A549 (cell line): ENCODE results near the gene GSTO2. TPM values are rescaled to one million over a fixed set of nuclear protein-coding genes. Genes with fewer than 3 reads are reported as not detected.
A peak's percentile ranks its signal among the peaks of the same experiment; 100 is the strongest.

Experiments
- ATAC-seq, 2 experiments: fragments of 200-7000 bp in 1 of 2; fragments of >200 bp in 1 of 2; cut with Nextera tagmentation in 1 of 2; cut with Tn5 transposase in 1 of 2; 3 replicates each; pipeline versions ENCODE4 v1.8.0 to v1.9.1; 2018 to 2020; ENCODE audit warnings: mild to moderate bottlenecking in 1 of 2, moderate library complexity in 1 of 2
- CTCF ChIA-PET: fragments of 300-600 bp; sonication (Branson Sonifier 250); formaldehyde crosslinking; extraction: SDS; loops from one replicate; lab custom pipeline; 2021; ENCODE audit warnings: antibody characterized with exemption, inconsistent platforms; lab: Yijun Ruan, JAX
- POLR2A ChIA-PET: fragments of 350-600 bp; formaldehyde crosslinking; extraction: SDS; loops from one replicate; lab custom pipeline; 2021; ENCODE audit warnings: antibody characterized with exemption, inconsistent platforms; lab: Yijun Ruan, JAX
- DNase-seq, 2 experiments: peaks; one replicate each; pipeline versions ENCODE4 v3.0.0 to v3.0.0-alpha.2; 2011 to 2016; ENCODE audit warnings: low read depth in 1 of 2, low spot score in 1 of 2
- FAIRE-seq: peaks from 2 replicates; lab custom pipeline; 2011; peaks lifted over from hg19 to GRCh38; lab: Jason Lieb, UNC
- H3K27ac ChIP-seq, 2 experiments: fragments of >200 bp; sonication (Bioruptor Twin); formaldehyde crosslinking; 3 replicates each; pipeline ENCODE4 v1.5.1; 2016 to 2017
- H3K4me1 ChIP-seq: fragments of >200 bp; sonication (Bioruptor Twin); formaldehyde crosslinking; 3 replicates; pipeline ENCODE4 v1.6.1; 2016
- H3K4me2 ChIP-seq: fragments of >200 bp; sonication (Bioruptor Twin); formaldehyde crosslinking; 3 replicates; pipeline ENCODE4 v1.6.1; 2016
- H3K4me3 ChIP-seq: fragments of >200 bp; sonication (Bioruptor Twin); formaldehyde crosslinking; 3 replicates; pipeline ENCODE4 v1.5.1; 2016
- H3K9me3 ChIP-seq: fragments of >200 bp; sonication (Bioruptor Twin); formaldehyde crosslinking; 3 replicates; pipeline ENCODE4 v1.6.1; 2016
- CBX2 ChIP-seq: fragments of 200-600 bp; sonication (generic); IDR thresholded peaks from 2 replicates; pipeline ENCODE4 v1.6.1; 2016; ENCODE audit warnings: low read depth, mild to moderate bottlenecking, borderline replicate concordance
- CHD4 ChIP-seq: fragments of 200-600 bp; sonication (generic); IDR thresholded peaks from 2 replicates; pipeline ENCODE4 v1.6.1; 2016; ENCODE audit warnings: antibody characterized with exemption, mild to moderate bottlenecking, borderline replicate concordance
- EHF ChIP-seq: fragments of 250-450 bp; sonication (Bioruptor Pico); IDR thresholded peaks from 2 replicates; pipeline ENCODE4 v1.5.0; 2020; ENCODE audit warnings: mild to moderate bottlenecking
- EHMT2 ChIP-seq: fragments of 200-600 bp; sonication (generic); IDR thresholded peaks from 2 replicates; pipeline ENCODE4 v1.6.1; 2016; ENCODE audit warnings: antibody characterized with exemption, low read depth, mild to moderate bottlenecking, moderate library complexity
- FOSL2 ChIP-seq, 2 experiments: fragments of 450-650 bp in 1 of 2; fragments of >200 bp in 1 of 2; sonication (Bioruptor Twin) in 1 of 2; formaldehyde crosslinking; IDR thresholded peaks; 2 replicates each; pipeline versions ENCODE4 v1.5.0 to v1.6.1; 2016 to 2020; ENCODE audit warnings: mild to moderate bottlenecking in 1 of 2, moderate library complexity in 1 of 2
- HDAC2 ChIP-seq: fragments of 200-600 bp; sonication (generic); IDR thresholded peaks from 2 replicates; pipeline ENCODE4 v1.6.1; 2016
- HES2 ChIP-seq: fragments of >200 bp; sonication (Bioruptor Twin); formaldehyde crosslinking; IDR thresholded peaks from 2 replicates; pipeline ENCODE4 v1.6.1; 2016
- HEYL ChIP-seq: fragments of 250-450 bp; sonication (Bioruptor Pico); IDR thresholded peaks from 2 replicates; pipeline ENCODE4 v1.8.0; 2021; ENCODE audit warnings: mild to moderate bottlenecking, moderate library complexity
- HOXB13 ChIP-seq: fragments of 250-450 bp; sonication (Bioruptor Pico); IDR thresholded peaks from 2 replicates; pipeline ENCODE4 v1.5.0; 2020; ENCODE audit warnings: low read depth, mild to moderate bottlenecking, moderate library complexity
- JUNB ChIP-seq: fragments of >200 bp; sonication (Bioruptor Twin); formaldehyde crosslinking; IDR thresholded peaks from 2 replicates; pipeline ENCODE4 v1.6.1; 2016
- KDM1A ChIP-seq: fragments of 200-600 bp; sonication (generic); IDR thresholded peaks from 2 replicates; pipeline ENCODE4 v1.6.1; 2016; ENCODE audit warnings: low read depth, mild to moderate bottlenecking
- KDM5A ChIP-seq: fragments of 200-600 bp; sonication (generic); IDR thresholded peaks from 2 replicates; pipeline ENCODE4 v1.6.1; 2016; ENCODE audit warnings: antibody characterized with exemption, mild to moderate bottlenecking
- MAFK ChIP-seq: fragments of 450-650 bp; IDR thresholded peaks from 2 replicates; pipeline ENCODE4 v1.6.1; 2014; ENCODE audit not compliant: partially characterized antibody
- NR3C1 ChIP-seq: fragments of >200 bp; sonication (Bioruptor Twin); formaldehyde crosslinking; IDR thresholded peaks from 3 replicates; pipeline ENCODE4 v1.6.1; 2017
- PHF8 ChIP-seq: fragments of 200-600 bp; sonication (generic); IDR thresholded peaks from 2 replicates; pipeline ENCODE4 v1.6.1; 2016; ENCODE audit warnings: low read depth, mild to moderate bottlenecking, antibody characterized with exemption, moderate library complexity, borderline replicate concordance
- POLR2A ChIP-seq: IDR thresholded peaks from 2 replicates; pipeline ENCODE4 v1.6.1; 2012; ENCODE audit warnings: mild to moderate bottlenecking, low read length
- POLR2AphosphoS2 ChIP-seq: conservative IDR thresholded peaks from 2 replicates; pipeline ENCODE4 v1.6.1; 2012; ENCODE audit warnings: low read length, improper control_type of control experiment, inconsistent platforms
- RAD21 ChIP-seq, 2 experiments: fragments of >200 bp in 1 of 2; sonication (Bioruptor Twin) in 1 of 2; formaldehyde crosslinking in 1 of 2; IDR thresholded peaks in 1 of 2; conservative IDR thresholded peaks in 1 of 2; 2 replicates in 1 of 2; 3 replicates in 1 of 2; pipeline ENCODE4 v1.6.1; 2012 to 2018; ENCODE audit warnings: inconsistent platforms in 1 of 2
- RCOR1 ChIP-seq: fragments of 150-350 bp; IDR thresholded peaks from 2 replicates; pipeline ENCODE4 v1.6.1; 2014; ENCODE audit warnings: antibody characterized with exemption, low read length, low read depth
- RFX5 ChIP-seq: fragments of 450-650 bp; IDR thresholded peaks from 2 replicates; pipeline ENCODE4 v1.7.1; 2014; ENCODE audit warnings: antibody characterized with exemption, mild to moderate bottlenecking, moderate library complexity
- RNF2 ChIP-seq: fragments of 200-600 bp; sonication (generic); IDR thresholded peaks from 2 replicates; pipeline ENCODE4 v1.6.1; 2016; ENCODE audit warnings: low read depth, mild to moderate bottlenecking, antibody characterized with exemption, moderate library complexity, borderline replicate concordance
- SMC3 ChIP-seq: fragments of >200 bp; sonication (Bioruptor Twin); formaldehyde crosslinking; IDR thresholded peaks from 3 replicates; pipeline ENCODE4 v1.6.1; 2018; ENCODE audit warnings: inconsistent platforms
- TFCP2L1 ChIP-seq: fragments of 250-450 bp; sonication (Bioruptor Pico); IDR thresholded peaks from 2 replicates; pipeline ENCODE4 v1.5.0; 2021; ENCODE audit warnings: mild to moderate bottlenecking
- TP53 ChIP-seq: fragments of 250-450 bp; sonication (Bioruptor Pico); IDR thresholded peaks from 2 replicates; pipeline ENCODE4 v1.5.0; 2021; ENCODE audit warnings: mild to moderate bottlenecking, moderate library complexity
- USF2 ChIP-seq: fragments of 450-650 bp; IDR thresholded peaks from 2 replicates; pipeline ENCODE4 v1.6.1; 2014; ENCODE audit warnings: antibody characterized with exemption
- ZC3H11A ChIP-seq: fragments of 450-650 bp; IDR thresholded peaks from 2 replicates; pipeline ENCODE4 v1.6.1; 2014; ENCODE audit warnings: antibody characterized with exemption, mild to moderate bottlenecking
- ZNF302 ChIP-seq: fragments of 250-450 bp; sonication (Bioruptor Pico); IDR thresholded peaks from 2 replicates; pipeline ENCODE4 v1.9.0; 2021; ENCODE audit warnings: inconsistent platforms, mild to moderate bottlenecking, moderate library complexity
- WGBS: methylation state at CpG from one replicate; pipeline ENCODE4 v1.1.6; 2017; ENCODE audit errors: missing lambda C conversion rate; 5-methylcytosine and 5-hydroxymethylcytosine counted together
- polyA plus RNA-seq, 4 experiments: library from polyadenylated mRNA; depleted of rRNA in 3 of 4; stranded (reverse); fragments of >200 nt; fragmentation: RNase III in 1 of 4; extraction: RNeasy Plus Mini Kit Qiagen cat#74134 plus additional on column Dnase treatment in 1 of 4; gene quantifications; 2 replicates in 3 of 4; 3 replicates in 1 of 4; pipeline ENCODE4 v1.2.3, GENCODE V29; 2011 to 2017
- TF ChIP-seq, protein P1 (sequence below): IDR thresholded peaks from 2 replicates; pipeline ENCODE4 v1.6.1; 2012
- TF ChIP-seq, protein P2 (sequence below): fragments of 250-450 bp; sonication (Bioruptor Pico); IDR thresholded peaks from 2 replicates; pipeline ENCODE4 v1.5.0; 2020; ENCODE audit warnings: low read depth, mild to moderate bottlenecking, moderate library complexity

GSTO2 gene
- polyA plus RNA-seq, 2 of the 4 experiments (the other 2 are of a cell fraction) = 1.3 to 5.7 TPM

DNA sequence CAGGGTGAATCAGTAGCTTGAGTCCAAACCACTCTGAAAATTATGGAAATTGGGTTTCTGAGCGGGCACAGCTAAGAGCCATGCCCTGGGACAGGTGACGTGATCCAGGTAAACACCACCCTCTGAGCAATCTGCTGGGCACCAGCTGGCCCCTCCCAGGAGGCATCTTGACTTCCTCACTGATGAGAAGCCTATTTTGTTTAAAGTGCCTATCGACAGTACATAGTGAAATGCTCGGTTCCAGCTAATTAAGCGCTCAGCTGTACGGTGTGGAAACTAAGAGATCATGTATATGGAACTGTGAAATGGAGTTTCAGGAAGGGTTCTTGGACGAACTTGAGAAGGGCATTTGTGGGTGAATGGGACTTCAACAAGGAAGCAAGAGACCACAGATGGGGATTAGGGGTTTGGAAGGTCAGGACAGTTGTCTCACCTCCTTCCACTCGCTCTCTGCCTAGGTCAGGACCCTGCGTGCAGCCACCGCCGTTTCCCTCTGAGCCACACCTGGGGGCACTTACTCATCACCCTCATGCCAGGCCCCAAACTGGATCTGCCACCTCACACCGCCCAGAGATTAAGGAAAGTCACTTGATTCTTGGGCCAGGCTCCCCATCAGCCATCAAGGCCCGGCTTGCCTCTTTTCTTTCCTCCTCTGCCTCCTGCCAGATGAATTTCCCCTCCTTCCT is 66.1 kb downstream of the GSTO2 start:
- Histone ChIP-seq H3K4me3 (no peak overlapping the region), H3K4me1 (peaks cover 65% of the 10 kb centered on the region), H3K27ac (peak overlapping the region in 1 of 2 experiments; percentile 93; a peak in 3 of 6 replicates), H3K9me3 (no peaks in the 10 kb centered on the region), H3K4me2 (peak overlapping the region; percentile 88)
- ChIA-PET POLR2A (no interaction called here), CTCF (interaction anchor here (1.1 to 7.4 kb wide), 8 partner anchors 11 to 45 kb away, joined by 3 to 67 read pairs (median 6); partner anchors contain the start of gene CFAP58)
- WGBS = 92% methylated on average over 13 of the region's 13 CpGs
- no peak for ATAC-seq
- FAIRE-seq = no peak
- DNase-seq = no peak
- TF ChIP-seq POLR2AphosphoS2 = no peak
- no peak for TF ChIP-seq ZC3H11A
- no peak for TF ChIP-seq HES2
- TF ChIP-seq TP53 (CRISPR knock-in tag) = no peak
- no peak for TF ChIP-seq ZNF302
- TF ChIP-seq RNF2 = no peak
- no peak for TF ChIP-seq EHF (CRISPR knock-in tag)
- TF ChIP-seq KDM5A = no peak

GRCh38 chr10:104336821-104337467 is 68.0 kb downstream of the GSTO2 start:
- H3K4me3 ChIP-seq = peak overlapping the region; percentile 67
- H3K27ac ChIP-seq = peak overlapping the region; percentile 85 to 93
- ATAC-seq (no peak), FAIRE-seq (no peak), DNase-seq (no peak)
- CTCF ChIA-PET = interaction anchor here (1.2 to 7.4 kb wide), 7 partner anchors 13 to 63 kb away, joined by 4 to 67 read pairs (median 16); partner anchors contain the start of gene CFAP58
- peak overlapping the region; percentile 88 for H3K4me2 ChIP-seq
- H3K4me1 ChIP-seq = peaks cover 52% of the 10 kb centered on the region
- 19% methylated on average over 12 of the region's 12 CpGs for WGBS
- no peak for TF ChIP-seq EHMT2
- TF ChIP-seq MAFK = no peak
- no peak for TF ChIP-seq KDM5A
- TF ChIP-seq SMC3 = no peak
- TF ChIP-seq CBX2 = no peak
- TF ChIP-seq HOXB13 (CRISPR knock-in tag) = no peak
- TF ChIP-seq HES2 = no peak
- TF ChIP-seq POLR2AphosphoS2 = no peak
- TF ChIP-seq RFX5 = no peak
- TF ChIP-seq RAD21 (conservative IDR thresholded peaks at IDR 0.05 in 1 of 2, IDR thresholded peaks at IDR 0.05 in 1 of 2) = no peak
- TF ChIP-seq ZNF302 = no peak
- no peak for TF ChIP-seq FOSL2 (IDR thresholded peaks at IDR 0.05)
- TF ChIP-seq FOSL2 (CRISPR knock-in tag; IDR thresholded peaks at IDR 0.05) = no peak
- no peak for TF ChIP-seq JUNB
- TF ChIP-seq, protein P1, sequence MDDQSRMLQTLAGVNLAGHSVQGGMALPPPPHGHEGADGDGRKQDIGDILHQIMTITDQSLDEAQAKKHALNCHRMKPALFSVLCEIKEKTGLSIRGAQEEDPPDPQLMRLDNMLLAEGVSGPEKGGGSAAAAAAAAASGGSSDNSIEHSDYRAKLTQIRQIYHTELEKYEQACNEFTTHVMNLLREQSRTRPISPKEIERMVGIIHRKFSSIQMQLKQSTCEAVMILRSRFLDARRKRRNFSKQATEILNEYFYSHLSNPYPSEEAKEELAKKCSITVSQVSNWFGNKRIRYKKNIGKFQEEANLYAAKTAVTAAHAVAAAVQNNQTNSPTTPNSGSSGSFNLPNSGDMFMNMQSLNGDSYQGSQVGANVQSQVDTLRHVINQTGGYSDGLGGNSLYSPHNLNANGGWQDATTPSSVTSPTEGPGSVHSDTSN = no peak
- TF ChIP-seq HEYL (CRISPR knock-in tag) = no peak
- no peak for TF ChIP-seq HDAC2
- no peak for TF ChIP-seq POLR2A
- H3K9me3 ChIP-seq = no peaks in the 10 kb centered on the region
- POLR2A ChIA-PET = interaction anchor here (1.4 to 2.5 kb wide), 4 partner anchors 7 to 215 kb away, joined by 3 to 17 read pairs (median 11); partner anchors contain the start of gene SFR1

DNA sequence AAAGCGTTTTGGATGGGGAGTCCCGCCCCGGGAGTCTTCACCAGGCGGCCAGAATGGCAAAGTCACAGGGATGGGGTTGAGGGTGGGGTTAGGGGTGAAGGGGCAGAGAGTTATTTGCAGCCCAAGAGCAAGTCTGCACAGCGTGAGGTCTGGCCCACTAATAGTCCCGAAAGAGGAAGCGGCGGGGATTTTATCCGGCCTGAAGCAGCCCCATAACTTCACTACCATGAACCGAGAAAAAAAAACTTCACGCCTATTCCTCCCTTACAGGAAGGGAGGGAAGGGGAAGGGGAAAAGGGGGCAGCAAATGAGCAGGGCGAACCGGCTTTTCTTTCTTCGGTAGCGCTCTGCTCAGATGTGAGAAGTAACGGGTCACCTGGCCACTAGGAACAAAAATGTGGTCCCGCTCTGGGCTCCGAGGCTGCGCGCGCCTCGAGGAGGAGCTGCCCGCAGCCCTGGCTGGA is 68.6 kb downstream of the GSTO2 start:
- Histone ChIP-seq H3K27ac (peak overlapping the region; percentile 85 to 93), H3K9me3 (no peaks in the 10 kb centered on the region), H3K4me1 (peaks cover 46% of the 10 kb centered on the region), H3K4me3 (peak overlapping the region; percentile 67), H3K4me2 (peak overlapping the region; percentile 88)
- ATAC-seq (peak; percentile 71 to 76), FAIRE-seq (no peak), DNase-seq (peak; percentile 47 to 63)
- 3% methylated on average over 23 of the region's 23 CpGs for WGBS
- POLR2A ChIA-PET = interaction anchor here (1.1 to 2.5 kb wide), 10 partner anchors 8 to 216 kb away, joined by 3 to 17 read pairs (median 7); partner anchors contain the start of genes CFAP58, GSTO2 and SFR1
- CTCF ChIA-PET = interaction anchor here (0.8 to 7.4 kb wide), 11 partner anchors 10 to 579 kb away, joined by 3 to 67 read pairs (median 14); partner anchors contain the start of gene CFAP58
- TF ChIP-seq SMC3 (no peak), POLR2A (no peak), RFX5 (no peak), POLR2AphosphoS2 (no peak), MAFK (no peak), NR3C1 (no peak), HEYL (CRISPR knock-in tag) (no peak), PHF8 (no peak), CHD4 (no peak), EHMT2 (no peak), TFCP2L1 (CRISPR knock-in tag) (no peak), HOXB13 (CRISPR knock-in tag) (no peak), RCOR1 (no peak), USF2 (no peak), KDM1A (no peak)
- TF ChIP-seq, protein P2, sequence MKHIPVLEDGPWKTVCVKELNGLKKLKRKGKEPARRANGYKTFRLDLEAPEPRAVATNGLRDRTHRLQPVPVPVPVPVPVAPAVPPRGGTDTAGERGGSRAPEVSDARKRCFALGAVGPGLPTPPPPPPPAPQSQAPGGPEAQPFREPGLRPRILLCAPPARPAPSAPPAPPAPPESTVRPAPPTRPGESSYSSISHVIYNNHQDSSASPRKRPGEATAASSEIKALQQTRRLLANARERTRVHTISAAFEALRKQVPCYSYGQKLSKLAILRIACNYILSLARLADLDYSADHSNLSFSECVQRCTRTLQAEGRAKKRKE (CRISPR knock-in tag) = no peak
